Measurements from ENCODE around the gene PLEKHM1.

PLEKHM1 gene

GRCh38 chr17:45436625-45437464, 53.7 kb downstream of the PLEKHM1 start:
- no peak for TF ChIP-seq CTCF (IDR thresholded peaks at IDR 0.05; ENCODE audit: low read depth, low read length)
- no peak overlapping the region for H3K4me3 ChIP-seq (ENCODE audit: low read depth, low read length)

GRCh38 chr17:45436161-45436560, 54.4 kb downstream of the PLEKHM1 start:
- no peak overlapping the region for H3K4me3 ChIP-seq (ENCODE audit: low read depth, low read length)
- TF ChIP-seq CTCF (IDR thresholded peaks at IDR 0.05; ENCODE audit: low read depth, low read length): no peak

- TF ChIP-seq CTCF (IDR thresholded peaks at IDR 0.05; ENCODE audit: low read depth, low read length): no peak
- H3K4me3 ChIP-seq (ENCODE audit: low read depth, low read length): no peak overlapping the region
Observed at GRCh38 chr17:45435481-45435880, 55.0 kb downstream of the PLEKHM1 start.

GRCh38 chr17:45433159-45433535, 57.4 kb downstream of the PLEKHM1 start:
- TF ChIP-seq CTCF (IDR thresholded peaks at IDR 0.05; ENCODE audit: low read depth, low read length): no peak
- H3K4me3 ChIP-seq (ENCODE audit: low read depth, low read length): no peak overlapping the region

GRCh38 chr17:45432405-45433158, 57.9 kb downstream of the PLEKHM1 start, which contains the start of gene ARHGAP27:
Gene ARHGAP27 (minus strand): TSS chr17:45432870. CDS start chr17:45430279, 2,591 bp downstream.
- no peak for TF ChIP-seq CTCF (IDR thresholded peaks at IDR 0.05; ENCODE audit: low read depth, low read length)
- H3K4me3 ChIP-seq (ENCODE audit: low read depth, low read length): peak within 1 kb of the TSS; percentile 45

- TF ChIP-seq CTCF (IDR thresholded peaks at IDR 0.05; ENCODE audit: low read depth, low read length): no peak
- peak overlapping the region; percentile 45 for H3K4me3 ChIP-seq (ENCODE audit: low read depth, low read length)
Observed at GRCh38 chr17:45431531-45432404, 58.8 kb downstream of the PLEKHM1 start.

Data from WI38 (cell line).